ENCODE results near the gene SH2D3C.

SH2D3C gene

DNA sequence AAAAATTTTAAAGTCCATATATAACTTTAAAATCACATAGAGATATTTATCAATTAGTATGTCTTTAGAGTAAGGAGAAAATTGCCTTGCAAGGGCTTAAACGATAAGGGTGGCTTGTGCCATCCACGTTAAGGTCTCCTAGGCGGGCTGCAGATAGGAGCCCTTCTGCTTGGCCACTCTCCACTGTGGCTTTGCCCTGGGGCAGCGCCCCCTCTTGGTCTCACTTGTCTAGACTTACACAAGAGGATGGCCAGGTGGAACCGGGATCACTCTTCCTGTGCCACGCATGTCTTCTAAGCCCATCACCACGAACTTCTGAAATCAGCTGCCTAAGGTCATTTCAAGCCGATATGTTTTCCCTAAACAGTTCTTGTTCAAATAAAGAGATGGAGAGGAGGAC lies 27.2 kb upstream of the SH2D3C start:
- DNase-seq: peak; percentile 56

GRCh38 chr9:127803507-127804352 lies 25.3 kb upstream of the SH2D3C start:
- DNase-seq: peak; percentile 33

- DNase-seq: peak; percentile 91
These were observed 24.3 kb upstream of the SH2D3C start, which contains the start of gene FPGS for GRCh38 chr9:127802576-127803443. TSS of gene FPGS (plus strand) at chr9:127802882. CDS start at chr9:127802925, 43 bp downstream.

DNA sequence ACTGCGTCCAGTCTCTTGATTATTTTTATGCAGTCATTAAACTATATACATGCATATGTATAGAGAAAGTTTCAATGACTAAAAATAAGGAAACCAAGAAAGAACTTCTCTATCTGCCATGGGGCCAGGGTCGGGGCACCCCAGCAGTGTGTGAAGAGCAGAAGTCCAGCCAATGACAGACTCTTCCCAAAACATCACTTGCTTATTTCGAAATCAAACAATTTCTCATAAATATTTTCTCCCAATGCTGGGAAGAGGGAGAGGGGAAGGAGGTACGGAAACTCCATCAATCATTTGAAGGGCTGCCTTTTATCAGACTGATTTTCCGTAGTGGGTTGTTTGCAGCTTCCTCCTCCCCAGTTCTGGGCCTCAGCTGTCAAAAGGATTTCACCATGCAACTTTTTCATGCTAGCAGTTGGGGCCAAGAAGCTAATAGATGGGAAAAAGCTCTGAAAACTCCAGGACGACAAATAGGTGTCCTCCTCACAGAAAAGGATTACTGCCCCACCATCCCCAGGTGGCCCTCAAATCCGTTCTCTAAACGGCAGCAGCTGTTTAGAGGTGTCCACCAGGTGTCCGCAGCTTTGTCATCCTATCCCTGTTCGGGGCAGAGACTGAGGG lies 23.6 kb upstream of the SH2D3C start:
- no peak for DNase-seq

- DNase-seq: no peak
These were observed 18.4 kb upstream of the SH2D3C start for GRCh38 chr9:127796852-127797370.

DNA sequence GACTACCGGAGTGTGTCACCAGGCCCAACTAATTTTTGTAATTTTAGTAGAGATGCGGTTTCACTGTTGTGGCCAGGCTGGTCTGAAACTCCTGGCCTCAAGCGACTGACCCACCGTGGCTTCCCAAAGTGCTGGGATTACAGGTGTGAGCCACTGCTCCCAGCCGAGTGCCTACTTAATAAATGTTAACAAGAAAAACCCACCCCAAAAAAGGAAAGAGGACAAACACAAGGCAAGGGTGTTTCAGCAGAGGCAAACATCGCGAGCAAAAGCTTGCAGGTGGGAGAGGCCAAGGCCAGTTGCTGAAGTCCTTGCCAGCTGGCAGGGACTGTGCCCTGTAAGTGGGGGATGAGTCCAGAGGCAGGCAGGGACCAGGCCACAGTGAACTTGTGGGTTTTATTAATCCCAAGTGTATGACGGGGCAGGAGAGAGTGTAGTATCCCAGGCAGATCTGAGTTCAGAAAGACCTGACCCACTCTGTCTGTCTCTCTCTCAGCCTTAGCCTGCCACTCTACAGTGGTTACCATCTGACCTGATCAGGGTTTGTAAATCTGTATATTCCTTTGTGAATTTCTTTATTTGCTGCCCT lies 17.9 kb upstream of the SH2D3C start:
- DNase-seq: no peak

DNA sequence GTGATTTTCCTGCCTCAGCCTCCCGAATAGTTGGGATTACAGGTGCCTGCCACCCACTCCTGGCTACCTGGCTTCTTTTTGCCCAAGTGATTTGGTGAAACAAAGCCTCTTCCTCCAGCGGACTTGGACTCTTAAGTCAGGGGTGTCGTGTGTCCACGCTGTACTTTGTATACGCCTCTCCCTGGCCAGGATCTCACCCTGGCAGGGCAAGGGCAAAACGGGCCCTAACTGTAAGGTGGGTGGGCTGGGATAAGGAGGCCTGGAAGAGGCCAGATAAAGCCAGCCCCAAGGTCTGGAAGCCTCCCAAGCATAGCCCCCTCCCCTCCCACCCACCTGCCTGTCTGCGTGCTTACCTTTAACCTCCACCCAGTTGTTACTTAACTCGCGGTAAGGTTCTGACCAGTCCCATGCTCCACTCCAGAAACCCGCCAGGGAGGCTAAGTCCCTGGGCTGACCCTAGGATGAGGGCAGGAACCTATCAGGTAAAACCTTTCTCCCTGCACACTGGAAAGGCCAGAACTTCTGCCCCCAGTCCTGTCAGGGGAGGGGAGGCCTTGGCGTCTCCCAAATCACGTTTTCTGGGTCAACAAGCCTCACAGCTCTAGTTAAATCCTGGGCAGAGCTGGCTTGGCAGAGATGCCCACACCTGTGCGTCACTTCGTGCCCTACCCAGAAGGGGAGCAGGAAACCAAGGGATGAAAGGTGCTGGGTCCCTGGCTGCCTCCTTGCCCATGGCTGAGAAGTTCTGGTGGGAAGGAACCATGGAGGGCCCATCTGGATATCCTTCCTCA lies 15.7 kb upstream of the SH2D3C start:
- no peak for DNase-seq

GRCh38 chr9:127793093-127793708 lies 14.7 kb upstream of the SH2D3C start:
- no peak for DNase-seq

DNA sequence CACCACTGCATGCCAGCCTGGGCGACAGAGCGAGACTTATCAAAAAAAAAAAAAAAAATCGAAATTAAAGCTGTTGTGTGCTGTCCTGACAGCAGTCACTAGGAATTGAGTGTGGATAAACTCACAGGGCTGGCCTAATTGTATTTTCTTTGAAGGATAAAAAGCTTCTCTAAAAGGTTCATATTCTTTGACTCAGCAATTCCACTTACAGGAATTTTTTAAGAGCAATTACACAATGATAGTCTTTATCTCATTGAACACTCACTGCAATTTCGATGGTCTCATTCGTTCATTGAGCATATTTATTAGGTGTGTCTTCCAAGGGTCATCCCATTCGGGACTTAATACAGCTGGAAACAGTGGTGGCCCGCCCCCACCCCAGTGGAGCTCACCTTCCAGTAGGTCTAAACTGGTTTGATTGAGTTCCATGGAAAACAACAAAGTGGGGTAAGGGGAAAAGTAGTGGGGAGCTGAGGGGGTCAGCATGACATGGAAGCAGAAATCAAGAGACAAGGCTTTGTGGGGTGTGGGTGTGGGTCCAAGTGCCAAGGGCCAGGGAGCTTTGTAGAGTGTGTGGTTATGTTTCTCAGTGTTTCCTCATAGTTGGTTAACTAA lies 14.1 kb upstream of the SH2D3C start:
- DNase-seq: no peak

- DNase-seq: no peak
These were observed 12.6 kb upstream of the SH2D3C start for GRCh38 chr9:127791085-127791484.

- DNase-seq: no peak
These were observed 11.8 kb upstream of the SH2D3C start for GRCh38 chr9:127790094-127790855.

- DNase-seq: no peak
These were observed 10.7 kb upstream of the SH2D3C start for GRCh38 chr9:127789179-127789578.

GRCh38 chr9:127788337-127789011 lies 10.0 kb upstream of the SH2D3C start:
- DNase-seq: peak; percentile 60

GRCh38 chr9:127786773-127787104 lies 8.3 kb upstream of the SH2D3C start:
- DNase-seq: no peak

DNA sequence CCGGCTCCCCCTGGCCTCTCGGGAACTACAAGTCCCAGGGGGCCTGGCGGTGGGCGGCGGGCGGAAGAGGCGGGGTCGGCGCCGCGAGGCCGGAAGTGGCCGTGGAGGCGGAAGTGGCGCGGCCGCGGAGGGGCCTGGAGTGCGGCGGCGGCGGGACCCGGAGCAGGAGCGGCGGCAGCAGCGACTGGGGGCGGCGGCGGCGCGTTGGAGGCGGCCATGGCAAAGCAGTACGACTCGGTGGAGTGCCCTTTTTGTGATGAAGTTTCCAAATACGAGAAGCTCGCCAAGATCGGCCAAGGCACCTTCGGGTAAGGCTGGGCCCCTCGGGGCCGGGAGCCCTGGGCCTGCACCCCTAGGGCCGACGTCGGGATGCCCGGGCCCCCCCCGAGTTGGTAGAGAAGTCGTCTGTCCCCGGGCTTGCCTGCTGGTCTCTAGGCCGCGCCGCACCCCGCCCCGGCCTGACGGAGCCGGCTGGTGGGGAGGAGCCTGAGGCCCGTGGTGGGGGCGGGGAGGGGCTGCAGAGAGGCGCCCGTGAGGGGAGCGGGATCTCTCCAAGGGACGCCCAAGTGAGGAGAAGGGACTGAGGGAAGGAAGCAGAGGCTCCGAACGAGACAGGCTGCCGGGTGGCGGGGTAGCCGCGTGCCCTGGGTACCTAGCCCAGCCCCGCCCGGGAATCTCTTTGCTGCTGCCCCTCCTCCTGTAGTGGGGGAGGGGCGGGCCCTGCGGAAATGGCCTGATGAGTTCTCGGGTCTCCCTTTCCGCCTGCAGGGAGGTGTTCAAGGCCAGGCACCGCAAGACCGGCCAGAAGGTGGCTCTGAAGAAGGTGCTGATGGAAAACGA lies 7.7 kb upstream of the SH2D3C start, which contains the start of gene CDK9:
Gene CDK9, plus strand, starts transcription at position 102 of the 840 bp plus-strand sequence. Its CDS starts 115 bp downstream, at position 217.
- DNase-seq: peak; percentile 96

DNA sequence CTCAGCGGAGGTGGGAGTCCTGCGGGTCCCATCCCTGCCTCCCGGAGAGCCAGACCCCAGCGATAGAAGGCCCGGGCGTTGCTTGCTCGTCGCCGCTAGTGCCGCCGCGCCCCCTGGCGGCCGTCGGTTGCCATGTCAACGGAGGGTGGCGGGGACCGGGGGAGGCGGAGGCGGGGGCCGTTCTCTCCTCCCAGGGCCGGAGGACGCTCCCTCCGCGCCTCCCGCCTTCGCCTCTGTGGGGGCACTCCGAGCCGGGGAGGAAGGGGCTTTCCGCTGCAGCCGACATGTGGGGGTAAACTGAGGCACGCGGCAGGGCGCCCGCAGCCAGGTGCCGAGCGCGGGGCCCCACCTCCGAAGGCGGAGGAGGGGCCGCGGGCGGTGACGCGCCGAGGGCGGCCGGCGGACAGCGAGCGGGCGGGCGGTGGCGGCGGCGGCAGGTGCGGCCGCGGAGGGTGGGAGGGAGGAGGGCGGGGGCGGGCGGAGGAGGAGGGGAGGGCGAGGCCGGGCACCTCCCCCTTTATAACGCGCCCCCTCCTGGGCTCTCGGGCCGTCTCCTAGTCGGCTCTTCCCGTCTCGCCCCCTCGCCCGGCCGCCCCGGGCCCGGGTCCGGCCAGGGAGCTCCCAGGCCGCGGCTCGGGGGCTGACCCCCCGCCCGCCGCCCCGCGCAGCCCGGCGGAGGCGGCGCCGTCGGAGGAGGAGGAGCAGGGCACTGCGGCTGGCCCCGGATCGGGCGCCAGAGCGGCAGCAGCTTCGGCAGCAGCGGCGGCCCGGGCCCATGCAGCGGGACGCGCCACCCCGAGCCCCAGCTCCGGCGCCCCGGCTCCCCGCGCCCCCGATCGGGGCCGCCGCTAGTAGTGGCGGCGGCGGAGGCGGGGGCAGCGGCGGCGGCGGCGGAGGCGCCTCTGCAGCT lies 6.8 kb upstream of the SH2D3C start:
- DNase-seq: peak; percentile 93

All from activated CD4-positive, alpha-beta T cell treated with anti-CD3 and anti-CD28 coated beads, Interleukin-2, Interleukin-6, amounts not matched to agents 100 ng/mL and 50 ng/mL, durations not matched to agents 16 hours and 8 hours (primary cell).